NK-92 (cell line): Measurements from ENCODE around the gene TAGLN2.
"Not testable (repeated sequence)": the region's sequence is repeated elsewhere in the genome, so short reads cannot be mapped to it uniquely, and the experiment has no call there.

ENCODE experiments used
- DNase-seq: peaks from one replicate; lab custom pipeline; 2025; ENCODE audit not compliant: unreplicated experiment; lab: John Stamatoyannopoulos, UW

Gene TAGLN2

GRCh38 chr1:159902541-159902940 lies 22.8 kb downstream of the TAGLN2 start:
- no peak for DNase-seq

GRCh38 chr1:159900755-159901360 lies 24.4 kb downstream of the TAGLN2 start:
- no peak for DNase-seq

- no peak for DNase-seq
These were observed 25.1 kb downstream of the TAGLN2 start, which contains the start of gene CFAP45 for GRCh38 chr1:159900086-159900680. Gene CFAP45, minus strand, starts transcription at chr1:159900165. Its CDS starts 67 bp downstream, at chr1:159900098.

- DNase-seq, result not testable (repeated sequence)
These were observed 25.7 kb downstream of the TAGLN2 start for GRCh38 chr1:159899634-159900033.

- DNase-seq, result no peak
These were observed 26.8 kb downstream of the TAGLN2 start for GRCh38 chr1:159898527-159898926.

GRCh38 chr1:159897962-159898361 lies 27.3 kb downstream of the TAGLN2 start:
- no peak for DNase-seq

GRCh38 chr1:159896546-159896930 lies 28.8 kb downstream of the TAGLN2 start:
- no peak for DNase-seq

GRCh38 chr1:159895836-159896545 lies 29.3 kb downstream of the TAGLN2 start:
- no peak for DNase-seq

GRCh38 chr1:159895286-159895685 lies 30.0 kb downstream of the TAGLN2 start:
- no peak for DNase-seq

GRCh38 chr1:159892944-159893343 lies 32.4 kb downstream of the TAGLN2 start:
- DNase-seq, result no peak

GRCh38 chr1:159891275-159892157 lies 33.8 kb downstream of the TAGLN2 start:
- no peak for DNase-seq

GRCh38 chr1:159890390-159890789 lies 34.9 kb downstream of the TAGLN2 start:
- no peak for DNase-seq

- DNase-seq, result no peak
These were observed 35.5 kb downstream of the TAGLN2 start for GRCh38 chr1:159889821-159890252.

GRCh38 chr1:159889202-159889601 lies 36.1 kb downstream of the TAGLN2 start:
- DNase-seq, result no peak

GRCh38 chr1:159884296-159884695 lies 41.0 kb downstream of the TAGLN2 start:
- DNase-seq, result no peak

GRCh38 chr1:159883134-159883533 lies 42.2 kb downstream of the TAGLN2 start:
- no peak for DNase-seq

- DNase-seq, result no peak
These were observed 42.8 kb downstream of the TAGLN2 start for GRCh38 chr1:159882527-159882862.

- no peak for DNase-seq
These were observed 43.4 kb downstream of the TAGLN2 start for GRCh38 chr1:159881622-159882526.

- no peak for DNase-seq
These were observed 44.9 kb downstream of the TAGLN2 start for GRCh38 chr1:159880430-159880829.

GRCh38 chr1:159879977-159880376 lies 45.3 kb downstream of the TAGLN2 start:
- no peak for DNase-seq
